Keratinocyte (primary cell): ENCODE results near the gene UFSP1. TPM values are rescaled to one million over a fixed set of nuclear protein-coding genes. Genes with fewer than 3 reads are reported as not detected.

Source experiments
- DNase-seq: peaks from one replicate; pipeline ENCODE4 v3.0.0-alpha.2; 2011; ENCODE audit warnings: low read depth, missing footprints, low spot score
- FAIRE-seq: peaks from 2 replicates; lab custom pipeline; 2011; peaks lifted over from hg19 to GRCh38; lab: Jason Lieb, UNC
- H2AFZ ChIP-seq: 2 replicates; pipeline ENCODE4 v1.6.0; 2012; ENCODE audit warnings: low read length, control low read depth, inconsistent platforms; ENCODE audit not compliant: control insufficient read depth
- H3K27ac ChIP-seq: 2 replicates; pipeline ENCODE4 v1.5.1; 2011; ENCODE audit warnings: low read length; ENCODE audit not compliant: control insufficient read depth, insufficient read depth
- H3K27me3 ChIP-seq: 3 replicates; pipeline ENCODE4 v1.6.0; 2011; ENCODE audit warnings: low read length; ENCODE audit not compliant: control insufficient read depth, insufficient read depth; ENCODE audit errors: extremely low read depth
- H3K36me3 ChIP-seq, 2 experiments: 2 replicates in 1 of 2; 3 replicates in 1 of 2; pipeline ENCODE4 v1.5.1; 2011; ENCODE audit warnings: low read length in 2 of 2, mild to moderate bottlenecking in 1 of 2; ENCODE audit not compliant: control insufficient read depth in 2 of 2, insufficient read depth in 2 of 2; ENCODE audit errors: extremely low read depth in 1 of 2
- H3K4me1 ChIP-seq: 3 replicates; pipeline ENCODE4 v1.5.1; 2011; ENCODE audit warnings: low read length; ENCODE audit not compliant: control insufficient read depth, insufficient read depth; ENCODE audit errors: extremely low read depth
- H3K4me2 ChIP-seq: 3 replicates; pipeline ENCODE4 v1.6.0; 2011; ENCODE audit warnings: low read depth, low read length; ENCODE audit not compliant: control insufficient read depth, insufficient read depth; ENCODE audit errors: extremely low read depth
- H3K4me3 ChIP-seq, 3 experiments: fragments of 200-600 bp in 1 of 3; sonication (generic) in 1 of 3; 2 replicates in 2 of 3; 3 replicates in 1 of 3; pipeline ENCODE4 v1.5.1; 2011 to 2016; ENCODE audit warnings: low read length in 3 of 3, mild to moderate bottlenecking in 3 of 3, control low read depth in 2 of 3, inconsistent platforms in 1 of 3, low read depth in 1 of 3, mixed read lengths in 1 of 3, mixed run types in 1 of 3, moderate library complexity in 1 of 3; ENCODE audit not compliant: control insufficient read depth in 2 of 3, insufficient read depth in 2 of 3; ENCODE audit errors: extremely low read depth in 1 of 3
- H3K79me2 ChIP-seq: 2 replicates; pipeline ENCODE4 v1.6.0; 2012; ENCODE audit warnings: low read length; ENCODE audit not compliant: control insufficient read depth, insufficient read depth
- H3K9ac ChIP-seq: 3 replicates; pipeline ENCODE4 v1.6.0; 2011; ENCODE audit warnings: low read length; ENCODE audit not compliant: control insufficient read depth, insufficient read depth; ENCODE audit errors: extremely low read depth
- H3K9me1 ChIP-seq: 3 replicates; pipeline ENCODE4 v1.6.0; 2011; ENCODE audit warnings: low read length; ENCODE audit not compliant: control insufficient read depth, insufficient read depth; ENCODE audit errors: extremely low read depth
- H3K9me3 ChIP-seq: 2 replicates; pipeline ENCODE4 v1.5.1; 2012; ENCODE audit warnings: low read depth, low read length; ENCODE audit not compliant: control insufficient read depth
- H4K20me1 ChIP-seq: 3 replicates; pipeline ENCODE4 v1.6.0; 2011; ENCODE audit warnings: low read length; ENCODE audit not compliant: control insufficient read depth, insufficient read depth; ENCODE audit errors: extremely low read depth
- CTCF ChIP-seq, 3 experiments: IDR thresholded peaks in 1 of 3; conservative IDR thresholded peaks in 1 of 3; optimal IDR thresholded peaks in 1 of 3; 2 replicates in 2 of 3; 3 replicates in 1 of 3; pipeline versions ENCODE3 to v1.5.1; 2011; ENCODE audit warnings: low read length in 3 of 3, mild to moderate bottlenecking in 3 of 3, moderate library complexity in 2 of 3, control low read depth in 1 of 3, inconsistent platforms in 1 of 3; ENCODE audit not compliant: insufficient read depth in 2 of 3; ENCODE audit errors: extremely low read depth in 1 of 3
- EZH2 ChIP-seq: IDR thresholded peaks from one replicate; pipeline ENCODE4 v1.6.1; 2012; ENCODE audit warnings: inconsistent platforms, mild to moderate bottlenecking, low read length, moderate library complexity
- dilution Hi-C: fragments of 300-500 bp; cut with MboI; formaldehyde crosslinking; loops from one replicate; pipeline ENCODE4 v1.7.0; 2020; ENCODE audit warnings: low sequenced_read_pairs; ENCODE audit not compliant: extremely low pct_ligation_motif_present
- polyA plus RNA-seq, 5 experiments: library from polyadenylated mRNA; depleted of rRNA in 3 of 5; stranded (reverse) in 3 of 5; stranded (forward) in 1 of 5; unstranded in 1 of 5; fragments of >200 nt; gene quantifications; 1 replicate in 1 of 5; 2 replicates in 3 of 5; 3 replicates in 1 of 5; pipeline versions ENCODE4 v1.2.1 to v1.2.3, GENCODE V29; 2011 to 2012; ENCODE audit warnings: missing spikeins in 2 of 5, low read depth in 1 of 5, low replicate concordance in 1 of 5
- small RNA-seq, 3 experiments: library from RNA; depleted of rRNA; stranded (forward); fragments of <200 nt; gene quantifications; one replicate each; pipeline ENCODE3, GENCODE V24; 2012; ENCODE audit warnings: low read depth in 3 of 3, low replicate concordance in 1 of 3; ENCODE audit not compliant: insufficient read length in 3 of 3

Gene UFSP1
- polyA plus RNA-seq, 1 donor (not counting 4 experiments of a cell fraction or from before 2014, with no cell fraction given), result 1.0 TPM

GRCh38 chr7:100839361-100839760 is 50.2 kb downstream of the UFSP1 start:
- no peak overlapping the region for H2AFZ ChIP-seq
- no peaks in the 10 kb centered on the region for H3K79me2 ChIP-seq
- no peak overlapping the region for H3K9ac ChIP-seq
- no peaks in the 10 kb centered on the region for H4K20me1 ChIP-seq
- dilution Hi-C loops, result no loop called here
- H3K4me2 ChIP-seq, result no peak overlapping the region
- no peaks in the 10 kb centered on the region for H3K9me1 ChIP-seq
- no peaks in the 10 kb centered on the region for H3K27me3 ChIP-seq
- no peak overlapping the region for H3K27ac ChIP-seq
- peaks cover 17% of the 10 kb centered on the region for H3K4me1 ChIP-seq
- TF ChIP-seq CTCF (optimal IDR thresholded peaks at IDR 0.05 in 1 of 3, IDR thresholded peaks at IDR 0.05 in 1 of 3, conservative IDR thresholded peaks at IDR 0.05 in 1 of 3; ENCODE audit: extremely low read depth in 1 of 3, insufficient read depth in 2 of 3, low read length in 3 of 3), result no peak
- TF ChIP-seq EZH2, result no peak
- no peaks in the 10 kb centered on the region for H3K9me3 ChIP-seq
- no peak overlapping the region for H3K4me3 ChIP-seq
- FAIRE-seq (no peak), DNase-seq (no peak)
- H3K36me3 ChIP-seq, result no peaks in the 10 kb centered on the region

Small RNA genes lying within 50 kb of the gene (small RNA-seq; reads per million reads assigned to genes)
- 0 reads per million in 3 experiments for gene RN7SL549P
- gene RPS29P15, result 0 reads per million in 3 experiments

Other genes with a start within 250 kb of the UFSP1 start
- gene TFR2, start 248.2 kb downstream of the UFSP1 start, polyA plus RNA-seq, result 0.07 to 0.21 TPM (median 0.12 TPM) in 3 replicates
- gene ACTL6B, start 233.3 kb downstream of the UFSP1 start, polyA plus RNA-seq, result not detected in 3 replicates
- gene GNB2, start 216.0 kb downstream of the UFSP1 start, polyA plus RNA-seq, result 87.2 to 216 TPM (median 126 TPM) in 3 replicates
- 3.2 to 4.8 TPM (median 4.0 TPM) in 3 replicates for gene GIGYF1, start 195.5 kb downstream of the UFSP1 start, polyA plus RNA-seq
- gene POP7, start 183.6 kb downstream of the UFSP1 start, polyA plus RNA-seq, result 37.8 to 50.3 TPM (median 44.6 TPM) in 3 replicates
- 0.35 to 0.86 TPM (median 0.41 TPM) in 3 replicates for gene EPO, start 169.2 kb downstream of the UFSP1 start, polyA plus RNA-seq
- gene ZAN, start 156.1 kb downstream of the UFSP1 start, polyA plus RNA-seq, result 0.09 to 0.36 TPM (median 0.14 TPM) in 3 replicates
- gene EPHB4, start 62.2 kb downstream of the UFSP1 start, polyA plus RNA-seq, result 61.4 to 74.5 TPM (median 71.4 TPM) in 3 replicates
- 14.5 to 24.9 TPM (median 19.8 TPM) in 3 replicates for gene SLC12A9, start 37.0 kb downstream of the UFSP1 start, polyA plus RNA-seq
- 83.8 to 106 TPM (median 93.7 TPM) in 3 replicates for gene TRIP6, start 22.3 kb downstream of the UFSP1 start, polyA plus RNA-seq
- 23.1 to 54.5 TPM (median 42.2 TPM) in 3 replicates for gene SRRT, start 14.6 kb downstream of the UFSP1 start, polyA plus RNA-seq
- gene ACHE, start 6.2 kb upstream of the UFSP1 start, polyA plus RNA-seq, result 0.07 to 0.30 TPM (median 0.20 TPM) in 3 replicates
- 0.06 to 1.2 TPM (median 0.10 TPM) in 3 replicates for gene MUC3A, start 59.8 kb upstream of the UFSP1 start, polyA plus RNA-seq
- gene MUC12, start 79.8 kb upstream of the UFSP1 start, polyA plus RNA-seq, result 0.24 to 0.33 TPM in 2 of 3 replicates, not detected in the other
- not detected in 3 replicates for gene MUC17, start 130.4 kb upstream of the UFSP1 start, polyA plus RNA-seq
- gene TRIM56, start 195.8 kb upstream of the UFSP1 start, polyA plus RNA-seq, result 3.0 to 3.9 TPM (median 3.6 TPM) in 3 replicates
- gene SERPINE1, start 237.4 kb upstream of the UFSP1 start, polyA plus RNA-seq, result 522 to 820 TPM (median 808 TPM) in 3 replicates